ENCODE results near the gene YARS1. TPM values are rescaled to one million over a fixed set of nuclear protein-coding genes. Genes with fewer than 3 reads are reported as not detected.

The YARS1 gene
- total and polyA plus RNA-seq, 2 experiments from 2014 or later, result 135 to 179 TPM

DNA sequence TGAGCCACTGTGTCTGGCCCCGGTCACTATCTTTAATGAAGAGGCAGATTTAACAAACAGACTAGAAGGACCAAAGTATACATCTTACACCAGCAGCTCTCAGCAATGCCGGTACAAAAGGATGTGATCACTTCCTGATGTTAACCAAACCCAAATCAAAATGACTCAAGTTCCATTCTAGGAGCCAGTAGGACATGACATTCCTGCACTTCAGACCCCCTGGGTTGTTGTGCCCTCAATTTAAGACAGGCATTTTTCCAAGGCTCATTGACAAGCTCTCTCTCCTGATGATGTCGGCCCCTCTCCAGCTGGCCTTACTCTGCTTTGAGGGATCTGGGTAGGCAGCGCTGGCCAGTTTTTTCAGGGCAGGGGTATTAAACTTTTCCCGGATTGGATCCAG, 35.1 kb downstream of the YARS1 start:
- no peak overlapping the region for H3K27ac ChIP-seq
- peaks cover 84% of the 10 kb centered on the region for H3K36me3 ChIP-seq (ENCODE audit: low read depth)
- no peak for TF ChIP-seq EZH2 (IDR thresholded peaks at IDR 0.05; ENCODE audit: insufficient read depth, poor library complexity, severe bottlenecking)
- TF ChIP-seq EZH2phosphoT487 (IDR thresholded peaks at IDR 0.05; ENCODE audit: insufficient read depth, low read depth), result no peak
- H3K4me2 ChIP-seq (ENCODE audit: unreplicated experiment), result no peak overlapping the region
- no peaks in the 10 kb centered on the region for H3K9me3 ChIP-seq (ENCODE audit: low read depth)
- no peaks in the 10 kb centered on the region for H3K27me3 ChIP-seq (replicated peaks; ENCODE audit: insufficient read depth)
- no peaks in the 10 kb centered on the region for H3K4me1 ChIP-seq (ENCODE audit: insufficient read depth)
- 78 to 79% methylated on average over 5 of the region's 5 CpGs for WGBS, 2 experiments (ENCODE audit: low coverage in 1 of 2, low lambda C conversion rate in 2 of 2, missing lambda C conversion rate in 2 of 2)
- H4K20me1 ChIP-seq (ENCODE audit: insufficient read depth), result no peaks in the 10 kb centered on the region; the same call in 1 of the 2 replicates
- peaks cover 35% of the 10 kb centered on the region for H3F3A ChIP-seq (ENCODE audit: insufficient read depth)
- no peak for DNase-seq
- H2AFZ ChIP-seq, result no peak overlapping the region
- H3K4me3 ChIP-seq, result no peak overlapping the region
- H3K79me2 ChIP-seq (ENCODE audit: insufficient read depth), result peaks cover 30% of the 10 kb centered on the region
- no peaks in the 10 kb centered on the region for H3K9me2 ChIP-seq (ENCODE audit: insufficient read depth)
- H3K9ac ChIP-seq, result no peak overlapping the region
- in situ Hi-C loops (cut with MboI), result no loop called here

DNA sequence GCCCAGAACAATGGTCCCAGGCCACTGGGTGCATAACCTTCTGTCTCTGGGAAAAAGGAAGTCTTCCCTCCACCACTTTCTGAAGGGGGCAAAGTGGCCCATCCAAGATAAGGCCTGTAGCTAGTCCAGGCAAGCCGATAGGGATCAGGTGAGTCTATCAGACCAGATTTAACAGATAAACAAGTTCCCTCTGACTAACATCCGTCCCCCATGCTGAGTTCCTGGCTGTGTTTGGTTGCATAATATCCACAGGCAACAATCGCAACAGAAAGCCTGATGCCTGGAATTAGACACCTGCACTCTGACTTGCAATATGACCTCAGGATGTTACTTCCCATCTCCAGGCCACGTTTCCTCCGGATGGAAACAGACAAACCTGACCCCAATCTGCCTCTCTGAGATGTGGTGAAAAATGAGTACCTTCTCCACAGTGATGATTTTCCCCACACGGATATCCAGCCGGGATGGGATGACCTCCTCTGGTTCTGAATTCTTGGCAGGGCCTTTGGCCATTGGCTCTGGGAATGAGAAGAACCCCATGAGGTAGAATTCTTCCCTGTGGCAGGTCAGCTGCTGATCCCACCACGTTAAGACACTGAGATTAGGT, 36.4 kb downstream of the YARS1 start:
- H3K27me3 ChIP-seq (replicated peaks; ENCODE audit: insufficient read depth), result no peaks in the 10 kb centered on the region
- peaks cover 45% of the 10 kb centered on the region for H3F3A ChIP-seq (ENCODE audit: insufficient read depth)
- peaks cover 79% of the 10 kb centered on the region for H3K36me3 ChIP-seq (ENCODE audit: low read depth)
- peaks cover 8% of the 10 kb centered on the region for H3K4me1 ChIP-seq (ENCODE audit: insufficient read depth)
- H2AFZ ChIP-seq, result no peak overlapping the region
- no peaks in the 10 kb centered on the region for H3K9me3 ChIP-seq (ENCODE audit: low read depth)
- no peaks in the 10 kb centered on the region; the same call in 1 of the 2 replicates for H4K20me1 ChIP-seq (ENCODE audit: insufficient read depth)
- H3K4me2 ChIP-seq (ENCODE audit: unreplicated experiment), result no peak overlapping the region
- peaks cover 18% of the 10 kb centered on the region for H3K79me2 ChIP-seq (ENCODE audit: insufficient read depth)
- 91 to 95% methylated on average over 8 of the region's 8 CpGs for WGBS, 2 experiments (ENCODE audit: low coverage in 1 of 2, low lambda C conversion rate in 2 of 2, missing lambda C conversion rate in 2 of 2)
- H3K9me2 ChIP-seq (ENCODE audit: insufficient read depth), result no peaks in the 10 kb centered on the region
- TF ChIP-seq EZH2 (IDR thresholded peaks at IDR 0.05; ENCODE audit: insufficient read depth, poor library complexity, severe bottlenecking) (no peak), EZH2phosphoT487 (IDR thresholded peaks at IDR 0.05; ENCODE audit: insufficient read depth, low read depth) (no peak)
- no peak for DNase-seq
- H3K27ac ChIP-seq, result no peak overlapping the region
- in situ Hi-C loops (cut with MboI), result no loop called here
- no peak overlapping the region for H3K4me3 ChIP-seq
- H3K9ac ChIP-seq, result no peak overlapping the region

DNA sequence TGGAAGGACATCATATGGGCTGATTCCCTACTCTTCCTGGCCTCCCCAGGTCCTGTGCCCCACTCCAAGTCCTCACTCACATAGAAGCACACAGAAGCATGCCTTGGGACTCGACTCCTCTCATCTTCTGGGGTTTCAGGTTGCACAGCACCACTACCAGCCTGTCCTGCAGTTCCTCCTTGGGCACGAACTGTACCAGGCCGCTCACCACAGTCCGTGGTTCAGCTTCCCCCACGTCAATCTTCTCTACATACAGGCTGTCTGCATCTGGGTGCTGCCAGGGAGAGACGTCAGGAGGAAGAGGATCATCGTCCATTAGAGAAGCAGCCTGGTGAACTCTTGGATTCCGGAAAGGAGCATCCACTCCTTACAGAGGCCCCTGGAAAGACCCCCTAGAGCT, 37.2 kb downstream of the YARS1 start:
- H3K9me3 ChIP-seq (ENCODE audit: low read depth), result no peaks in the 10 kb centered on the region
- no peak for DNase-seq
- H3K79me2 ChIP-seq (ENCODE audit: insufficient read depth), result peaks cover 11% of the 10 kb centered on the region
- no peak overlapping the region for H3K27ac ChIP-seq
- no peak overlapping the region for H3K4me3 ChIP-seq
- no peaks in the 10 kb centered on the region; the same call in 1 of the 2 replicates for H4K20me1 ChIP-seq (ENCODE audit: insufficient read depth)
- H3K4me2 ChIP-seq (ENCODE audit: unreplicated experiment), result no peak overlapping the region
- H2AFZ ChIP-seq, result no peak overlapping the region
- no peaks in the 10 kb centered on the region for H3K27me3 ChIP-seq (replicated peaks; ENCODE audit: insufficient read depth)
- no peak overlapping the region for H3K9ac ChIP-seq
- peaks cover 14% of the 10 kb centered on the region for H3K4me1 ChIP-seq (ENCODE audit: insufficient read depth)
- peaks cover 77% of the 10 kb centered on the region for H3K36me3 ChIP-seq (ENCODE audit: low read depth)
- peaks cover 50% of the 10 kb centered on the region for H3F3A ChIP-seq (ENCODE audit: insufficient read depth)
- WGBS, 2 experiments (ENCODE audit: low coverage in 1 of 2, low lambda C conversion rate in 2 of 2, missing lambda C conversion rate in 2 of 2), result 96 to 97% methylated on average over 8 of the region's 8 CpGs
- in situ Hi-C loops (cut with MboI), result no loop called here
- TF ChIP-seq EZH2phosphoT487 (IDR thresholded peaks at IDR 0.05; ENCODE audit: insufficient read depth, low read depth) (no peak), EZH2 (IDR thresholded peaks at IDR 0.05; ENCODE audit: insufficient read depth, poor library complexity, severe bottlenecking) (no peak)
- no peaks in the 10 kb centered on the region for H3K9me2 ChIP-seq (ENCODE audit: insufficient read depth)

DNA sequence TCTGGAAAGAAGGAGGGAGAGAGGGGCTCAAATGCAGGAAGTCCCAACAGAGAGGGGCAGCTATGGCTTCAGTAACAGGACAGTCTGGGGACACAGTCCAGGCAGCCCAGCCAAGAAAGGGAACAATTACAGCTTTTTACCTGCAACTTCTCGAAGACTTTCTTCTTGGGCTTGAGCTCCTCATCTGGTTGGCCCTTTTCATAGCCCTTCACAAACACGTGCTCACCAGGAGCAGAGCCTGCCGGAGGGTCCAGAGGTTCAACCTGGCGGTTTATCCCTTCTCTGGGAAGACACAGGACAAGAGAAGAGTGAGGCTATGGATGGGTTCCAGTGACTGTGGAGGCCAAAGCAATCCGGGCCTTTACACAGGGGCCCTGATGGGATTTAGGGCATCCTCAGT, 37.9 kb downstream of the YARS1 start:
- Histone ChIP-seq H3K9ac (no peak overlapping the region), H3K36me3 (ENCODE audit: low read depth) (peaks cover 78% of the 10 kb centered on the region), H3K79me2 (ENCODE audit: insufficient read depth) (peaks cover 4% of the 10 kb centered on the region; the same call in 1 of the 2 replicates), H3K4me3 (no peak overlapping the region), H3F3A (ENCODE audit: insufficient read depth) (peaks cover 53% of the 10 kb centered on the region), H3K9me3 (ENCODE audit: low read depth) (no peaks in the 10 kb centered on the region), H3K4me2 (ENCODE audit: unreplicated experiment) (no peak overlapping the region), H3K4me1 (ENCODE audit: insufficient read depth) (peaks cover 14% of the 10 kb centered on the region), H2AFZ (no peak overlapping the region), H3K9me2 (ENCODE audit: insufficient read depth) (no peaks in the 10 kb centered on the region), H3K27ac (no peak overlapping the region), H3K27me3 (replicated peaks; ENCODE audit: insufficient read depth) (no peaks in the 10 kb centered on the region), H4K20me1 (ENCODE audit: insufficient read depth) (no peaks in the 10 kb centered on the region; the same call in 1 of the 2 replicates)
- 90 to 92% methylated on average over 5 of the region's 5 CpGs for WGBS, 2 experiments (ENCODE audit: low coverage in 1 of 2, low lambda C conversion rate in 2 of 2, missing lambda C conversion rate in 2 of 2)
- no peak for DNase-seq
- no peak for TF ChIP-seq EZH2 (IDR thresholded peaks at IDR 0.05; ENCODE audit: insufficient read depth, poor library complexity, severe bottlenecking)
- no peak for TF ChIP-seq EZH2phosphoT487 (IDR thresholded peaks at IDR 0.05; ENCODE audit: insufficient read depth, low read depth)
- in situ Hi-C loops (cut with MboI), result no loop called here
